ENCODE results near the gene KIF21B.
"Not testable (repeated sequence)": the region's sequence is repeated elsewhere in the genome, so short reads cannot be mapped to it uniquely, and the experiment has no call there.

The KIF21B gene

GRCh38 chr1:200947059-200947566, 76.4 kb downstream of the KIF21B start:
- DNase-seq (ENCODE audit: low read depth): no peak
- H3K4me3 ChIP-seq (ENCODE audit: low read length): no peak overlapping the region
- no peak for TF ChIP-seq CTCF (conservative IDR thresholded peaks at IDR 0.05; ENCODE audit: low read length)

GRCh38 chr1:200945111-200945510, 78.4 kb downstream of the KIF21B start:
- no peak overlapping the region for H3K4me3 ChIP-seq (ENCODE audit: low read length)
- TF ChIP-seq CTCF (conservative IDR thresholded peaks at IDR 0.05; ENCODE audit: low read length): no peak
- DNase-seq (ENCODE audit: low read depth): no peak

GRCh38 chr1:200938955-200939354, 84.6 kb downstream of the KIF21B start:
- no peak for DNase-seq (ENCODE audit: low read depth)
- no peak for TF ChIP-seq CTCF (conservative IDR thresholded peaks at IDR 0.05; ENCODE audit: low read length)
- H3K4me3 ChIP-seq (ENCODE audit: low read length): no peak overlapping the region

GRCh38 chr1:200935286-200935962, 88.1 kb downstream of the KIF21B start:
- DNase-seq (ENCODE audit: low read depth); H3K4me3 ChIP-seq (ENCODE audit: low read length): not testable (repeated sequence)

GRCh38 chr1:200934676-200935245, 88.8 kb downstream of the KIF21B start:
- no peak overlapping the region for H3K4me3 ChIP-seq (ENCODE audit: low read length)
- no peak for DNase-seq (ENCODE audit: low read depth)
- no peak for TF ChIP-seq CTCF (conservative IDR thresholded peaks at IDR 0.05; ENCODE audit: low read length)

GRCh38 chr1:200931776-200932175, 91.7 kb downstream of the KIF21B start:
- H3K4me3 ChIP-seq (ENCODE audit: low read length): no peak overlapping the region
- TF ChIP-seq CTCF (conservative IDR thresholded peaks at IDR 0.05; ENCODE audit: low read length): no peak

GRCh38 chr1:200930285-200930684, 93.2 kb downstream of the KIF21B start:
- DNase-seq (ENCODE audit: low read depth): not testable (repeated sequence)

More at GRCh38 chr1:200931776-200932175, 91.7 kb downstream of the KIF21B start:
- no peak for DNase-seq (ENCODE audit: low read depth)

GRCh38 chr1:200929530-200930278, 93.8 kb downstream of the KIF21B start:
- H3K4me3 ChIP-seq (ENCODE audit: low read length): no peak overlapping the region
- TF ChIP-seq CTCF (conservative IDR thresholded peaks at IDR 0.05; ENCODE audit: low read length): no peak
- no peak for DNase-seq (ENCODE audit: low read depth)

More at GRCh38 chr1:200930285-200930684, 93.2 kb downstream of the KIF21B start:
- H3K4me3 ChIP-seq (ENCODE audit: low read length): not testable (repeated sequence)

Data from AG10803 (cell line).